ENCODE data around the gene PPP1R13B.

GRCh38 chr14:103815253-103815652, 32.1 kb downstream of the PPP1R13B start:
- no peak for TF ChIP-seq CTCF (conservative IDR thresholded peaks at IDR 0.05; ENCODE audit: low read length)
- no peak for TF ChIP-seq EZH2phosphoT487 (IDR thresholded peaks at IDR 0.05; ENCODE audit: borderline replicate concordance, low read depth, low read length)
